B cell (primary cell): ENCODE measurements around the gene VAV2. TPM values are rescaled to one million over a fixed set of nuclear protein-coding genes. Genes with fewer than 3 reads are reported as not detected.

Experiments
- ATAC-seq: fragments of 200-7000 bp; cut with Tn5 transposase; one replicate; pipeline ENCODE4 v1.10.0; 2021; ENCODE audit warnings: low read depth, mild to moderate bottlenecking, moderate number of reproducible peaks, moderate library complexity
- CTCF ChIA-PET: fragments of 350-600 bp; sonication (Branson Sonifier 250); formaldehyde crosslinking; loops from one replicate; lab custom pipeline; 2021; ENCODE audit warnings: antibody characterized with exemption, inconsistent platforms; lab: Charles Lee
- POLR2A ChIA-PET: fragments of 350-600 bp; sonication (Branson Sonifier 250); formaldehyde crosslinking; loops from one replicate; lab custom pipeline; 2021; ENCODE audit warnings: antibody characterized with exemption; lab: Charles Lee
- DNase-seq: peaks from one replicate; pipeline ENCODE4 v3.0.0; 2013
- H2AFZ ChIP-seq: 2 replicates; pipeline ENCODE4 v1.6.1; 2012; ENCODE audit warnings: mild to moderate bottlenecking, low read depth, low read length; ENCODE audit not compliant: insufficient read depth, poor library complexity, severe bottlenecking
- H3K27ac ChIP-seq, 2 donors: 1 replicate in 1 of 2; 2 replicates in 1 of 2; pipeline ENCODE4 v1.5.1; 2012 to 2013; ENCODE audit warnings: low read length in 2 of 2, mild to moderate bottlenecking in 2 of 2, moderate library complexity in 1 of 2
- H3K27me3 ChIP-seq, 4 experiments: fragments of 200-600 bp in 1 of 4; sonication (generic) in 1 of 4; replicated peaks in 1 of 4; 1 replicate in 2 of 4; 2 replicates in 2 of 4; pipeline versions ENCODE4 v1.6.1 to v1.7.0; 2013 to 2016; ENCODE audit warnings: low read length in 3 of 4, mild to moderate bottlenecking in 2 of 4, mixed read lengths in 1 of 4, moderate library complexity in 1 of 4; ENCODE audit not compliant: insufficient read depth in 4 of 4, control insufficient read depth in 3 of 4; ENCODE audit errors: control extremely low read depth in 1 of 4
- H3K36me3 ChIP-seq, 2 experiments: replicated peaks in 1 of 2; 1 replicate in 1 of 2; 2 replicates in 1 of 2; pipeline versions ENCODE4 v1.6.1 to v1.7.1; 2013; ENCODE audit warnings: low read length in 1 of 2; ENCODE audit not compliant: insufficient read depth in 2 of 2, control insufficient read depth in 1 of 2; ENCODE audit errors: control extremely low read depth in 1 of 2, extremely low read depth in 1 of 2
- H3K4me1 ChIP-seq, 2 donors: fragments of 200-600 bp in 1 of 2; sonication (generic) in 1 of 2; 1 replicate in 1 of 2; 2 replicates in 1 of 2; pipeline versions ENCODE4 v1.5.1 to v1.6.1; 2013 to 2017; ENCODE audit warnings: low read length in 2 of 2; ENCODE audit not compliant: control insufficient read depth in 2 of 2, insufficient read depth in 2 of 2
- H3K4me2 ChIP-seq: replicated peaks from 2 replicates; pipeline ENCODE3; 2012; ENCODE audit warnings: mild to moderate bottlenecking, low read depth, low read length; ENCODE audit not compliant: poor library complexity, severe bottlenecking
- H3K4me3 ChIP-seq, 5 experiments: fragments of 200-600 bp in 1 of 5; sonication (generic) in 1 of 5; 1 replicate in 3 of 5; 2 replicates in 2 of 5; pipeline versions ENCODE4 v1.5.1 to v1.7.0; 2011 to 2016; ENCODE audit warnings: low read length in 4 of 5, mild to moderate bottlenecking in 4 of 5, low read depth in 2 of 5, control low read depth in 1 of 5, moderate library complexity in 1 of 5; ENCODE audit not compliant: insufficient read depth in 1 of 5; ENCODE audit errors: control extremely low read depth in 1 of 5, extremely low read depth in 1 of 5
- H3K79me2 ChIP-seq: fragments of 200-600 bp; sonication (generic); one replicate; pipeline ENCODE4 v1.6.0; 2016; ENCODE audit warnings: low read length; ENCODE audit not compliant: control insufficient read depth, insufficient read depth
- H3K9ac ChIP-seq: fragments of 200-600 bp; sonication (generic); 2 replicates; pipeline ENCODE4 v1.6.1; 2017; ENCODE audit warnings: mild to moderate bottlenecking, low read length, moderate library complexity
- H3K9me3 ChIP-seq, 3 donors: one replicate each; pipeline versions ENCODE4 v1.6.1 to v1.7.1; 2013; ENCODE audit warnings: low read length in 2 of 3; ENCODE audit not compliant: control insufficient read depth in 2 of 3, insufficient read depth in 1 of 3; ENCODE audit errors: control extremely low read depth in 1 of 3
- H4K20me1 ChIP-seq: 2 replicates; pipeline ENCODE4 v1.6.0; 2012; ENCODE audit warnings: mild to moderate bottlenecking, low read length; ENCODE audit not compliant: insufficient read depth, control insufficient read depth, poor library complexity, severe bottlenecking
- H3K27ac Mint-ChIP-seq: one replicate; pipeline ENCODE4 v1.8.0; 2021; ENCODE audit warnings: mixed read lengths
- H3K27me3 Mint-ChIP-seq: one replicate; pipeline ENCODE4 v1.8.0; 2021; ENCODE audit warnings: mixed read lengths
- H3K4me1 Mint-ChIP-seq: one replicate; pipeline ENCODE4 v1.8.0; 2021; ENCODE audit warnings: mixed read lengths
- H3K4me3 Mint-ChIP-seq: one replicate; pipeline ENCODE4 v1.8.0; 2021; ENCODE audit warnings: mixed read lengths
- H3K9me3 Mint-ChIP-seq: one replicate; pipeline ENCODE4 v1.8.0; 2022; ENCODE audit warnings: mixed read lengths; ENCODE audit not compliant: insufficient read depth
- EZH2 ChIP-seq: IDR thresholded peaks from 2 replicates; pipeline ENCODE4 v1.6.1; 2012; ENCODE audit warnings: borderline replicate concordance, low read depth, mild to moderate bottlenecking, moderate library complexity, low read length; ENCODE audit not compliant: insufficient read depth, poor library complexity, severe bottlenecking
- WGBS: methylation state at CpG from one replicate; pipeline ENCODE4 v1.1.5; 2013; ENCODE audit warnings: missing lambda C conversion rate; ENCODE audit not compliant: insufficient coverage; 5-methylcytosine and 5-hydroxymethylcytosine counted together
- intact Hi-C: fragments of 100-400 bp; cut with micrococcal nuclease; formaldehyde crosslinking; loops from one replicate; pipeline ENCODE4 v1.10.0; 2022
- polyA plus RNA-seq: library from polyadenylated mRNA; depleted of rRNA; stranded (reverse); fragments of >200 nt; gene quantifications from 2 replicates; pipeline ENCODE4 v1.2.3, GENCODE V29; 2012
- total RNA-seq, 2 donors: library from RNA; stranded (reverse); fragments of 120-200 nt in 1 of 2; gene quantifications; 1 replicate in 1 of 2; 2 replicates in 1 of 2; pipeline versions ENCODE4 v1.2.3 to v1.2.4, GENCODE V29; 2013 to 2022
- TF ChIP-seq, protein P1 (sequence below): fragments of 200-600 bp; IDR thresholded peaks from one replicate; pipeline ENCODE4 v1.8.0; 2022; ENCODE audit warnings: antibody characterized with exemption, mild to moderate bottlenecking

The VAV2 gene
- total and polyA plus RNA-seq, 2 donors (not counting 1 experiment from before 2014, with no cell fraction given) = 34.4 to 128 TPM

DNA sequence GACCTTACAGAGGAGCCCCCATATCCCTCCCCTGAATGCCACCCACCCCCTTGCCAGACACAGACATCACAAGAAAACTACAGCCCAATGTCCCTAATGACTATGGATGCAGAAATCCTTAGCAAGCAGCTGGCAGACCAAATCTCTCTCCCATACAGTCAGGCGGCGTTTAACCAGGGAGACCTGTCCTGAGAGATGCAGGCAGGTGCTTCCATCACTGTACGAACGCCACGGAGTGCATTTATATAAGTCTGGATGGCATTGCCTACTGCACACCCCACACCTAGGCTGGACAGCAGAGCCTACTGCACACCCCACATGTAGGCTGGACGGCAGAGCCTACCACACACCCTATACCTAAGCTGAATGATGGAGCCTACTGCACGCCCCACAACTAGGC is 219.5 kb downstream of the VAV2 start:
- peaks cover 43% of the 10 kb centered on the region for H4K20me1 ChIP-seq
- no peak overlapping the region for H2AFZ ChIP-seq
- no peaks in the 10 kb centered on the region for H3K27me3 ChIP-seq
- no peak overlapping the region for H3K9ac ChIP-seq
- H3K79me2 ChIP-seq = peaks cover 6% of the 10 kb centered on the region
- TF ChIP-seq, protein P1, sequence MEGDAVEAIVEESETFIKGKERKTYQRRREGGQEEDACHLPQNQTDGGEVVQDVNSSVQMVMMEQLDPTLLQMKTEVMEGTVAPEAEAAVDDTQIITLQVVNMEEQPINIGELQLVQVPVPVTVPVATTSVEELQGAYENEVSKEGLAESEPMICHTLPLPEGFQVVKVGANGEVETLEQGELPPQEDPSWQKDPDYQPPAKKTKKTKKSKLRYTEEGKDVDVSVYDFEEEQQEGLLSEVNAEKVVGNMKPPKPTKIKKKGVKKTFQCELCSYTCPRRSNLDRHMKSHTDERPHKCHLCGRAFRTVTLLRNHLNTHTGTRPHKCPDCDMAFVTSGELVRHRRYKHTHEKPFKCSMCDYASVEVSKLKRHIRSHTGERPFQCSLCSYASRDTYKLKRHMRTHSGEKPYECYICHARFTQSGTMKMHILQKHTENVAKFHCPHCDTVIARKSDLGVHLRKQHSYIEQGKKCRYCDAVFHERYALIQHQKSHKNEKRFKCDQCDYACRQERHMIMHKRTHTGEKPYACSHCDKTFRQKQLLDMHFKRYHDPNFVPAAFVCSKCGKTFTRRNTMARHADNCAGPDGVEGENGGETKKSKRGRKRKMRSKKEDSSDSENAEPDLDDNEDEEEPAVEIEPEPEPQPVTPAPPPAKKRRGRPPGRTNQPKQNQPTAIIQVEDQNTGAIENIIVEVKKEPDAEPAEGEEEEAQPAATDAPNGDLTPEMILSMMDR = no peak
- TF ChIP-seq EZH2 = no peak
- ChIA-PET CTCF (interaction anchor here (0.6 to 1.7 kb wide), 3 partner anchors 10 to 221 kb away, joined by 3 to 11 read pairs (median 3); no protein-coding TSS in a partner anchor), POLR2A (no interaction called here)
- DNase-seq = no peak
- H3K27me3 Mint-ChIP-seq = no peaks in the 10 kb centered on the region
- H3K27ac Mint-ChIP-seq = no peak overlapping the region
- H3K4me2 ChIP-seq = no peak overlapping the region
- peaks cover 0 to 17% (median 6%) of the 10 kb centered on the region in 3 donors for H3K9me3 ChIP-seq
- no peaks in the 10 kb centered on the region for H3K4me1 ChIP-seq
- H3K4me3 Mint-ChIP-seq = no peak overlapping the region
- H3K36me3 ChIP-seq = peaks cover 8 to 83% of the 10 kb centered on the region in 2 experiments
- no peaks in the 10 kb centered on the region for H3K4me1 Mint-ChIP-seq
- intact Hi-C loops = no loop called here
- ATAC-seq = no peak
- no peak overlapping the region for H3K27ac ChIP-seq
- no peaks in the 10 kb centered on the region for H3K9me3 Mint-ChIP-seq
- WGBS = 100% methylated on average over 5 of the region's 7 CpGs
- no peak overlapping the region for H3K4me3 ChIP-seq

DNA sequence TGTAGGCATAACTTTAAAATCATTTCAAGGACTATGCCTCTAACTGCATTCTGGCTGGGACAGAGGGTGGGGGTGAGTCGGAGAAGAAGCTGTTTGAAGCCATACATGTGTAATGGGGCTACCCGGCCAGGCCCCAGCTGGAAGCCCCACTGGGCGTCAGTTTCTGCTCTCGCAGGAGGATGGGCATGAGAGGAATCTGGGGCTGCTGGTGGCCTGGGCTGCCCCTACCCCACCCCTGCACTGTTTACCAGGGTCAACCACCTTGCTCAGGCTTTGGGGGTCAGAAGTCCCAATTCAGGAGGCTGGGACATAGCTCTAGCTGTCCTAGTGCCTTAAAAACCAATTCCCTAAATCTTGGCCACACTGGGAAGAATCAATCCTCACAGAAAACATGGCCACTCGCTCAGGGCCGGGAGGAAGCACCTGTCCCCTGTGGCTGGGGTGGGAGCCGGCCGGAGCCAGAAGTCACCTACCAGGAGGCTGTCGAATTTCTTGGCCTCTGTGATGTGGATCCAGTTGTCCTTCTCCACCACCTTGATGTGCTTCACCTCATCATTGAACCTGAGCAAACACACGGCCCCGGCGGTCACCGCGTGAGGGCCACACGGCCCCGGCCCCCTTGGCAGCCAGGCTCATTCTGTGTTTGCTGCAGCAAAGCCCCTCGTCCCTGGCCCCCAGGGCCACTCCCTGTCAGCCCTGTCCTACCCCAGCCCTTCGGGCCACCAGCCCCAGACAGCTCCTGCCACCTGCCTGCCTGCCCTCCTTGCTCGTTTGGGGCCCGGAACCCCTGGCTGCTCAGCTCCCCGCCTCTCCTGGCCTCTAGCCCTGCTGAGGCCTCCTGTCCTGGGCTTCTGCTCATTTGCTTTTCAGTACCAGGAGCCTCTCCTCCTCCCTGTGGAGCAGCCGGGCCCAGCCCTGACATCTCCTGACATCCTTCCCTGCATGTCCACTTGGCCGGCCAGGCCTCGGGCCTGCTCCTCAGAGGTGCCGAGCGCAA is 220.3 kb downstream of the VAV2 start:
- 90% methylated on average over 24 of the region's 26 CpGs for WGBS
- H3K4me2 ChIP-seq = no peak overlapping the region
- no peak for ATAC-seq
- POLR2A ChIA-PET = no interaction called here
- no peak overlapping the region for H3K27ac ChIP-seq
- no peak for DNase-seq
- CTCF ChIA-PET = interaction anchor here (1.3 to 2.4 kb wide), 2 partner anchors 10 to 222 kb away, joined by 3 to 12 read pairs; no protein-coding TSS in a partner anchor
- peaks cover 0 to 21% (median 14%) of the 10 kb centered on the region in 3 donors for H3K9me3 ChIP-seq
- H3K36me3 ChIP-seq = peaks cover 8 to 84% of the 10 kb centered on the region in 2 experiments
- Mint-ChIP-seq H3K4me3 (no peak overlapping the region), H3K9me3 (peaks cover 2% of the 10 kb centered on the region), H3K27me3 (no peaks in the 10 kb centered on the region), H3K4me1 (no peaks in the 10 kb centered on the region), H3K27ac (peak overlapping the region; percentile 10)
- H3K4me1 ChIP-seq = no peaks in the 10 kb centered on the region
- no peaks in the 10 kb centered on the region for H3K27me3 ChIP-seq
- peaks cover 3% of the 10 kb centered on the region for H3K79me2 ChIP-seq
- no peak overlapping the region for H2AFZ ChIP-seq
- H3K4me3 ChIP-seq = no peak overlapping the region
- TF ChIP-seq EZH2 = no peak
- TF ChIP-seq, protein P1 = no peak
- H3K9ac ChIP-seq = no peak overlapping the region
- intact Hi-C loops = no loop called here
- H4K20me1 ChIP-seq = peaks cover 39% of the 10 kb centered on the region
